OCI-LY3 (cell line): ENCODE results near the gene SLC1A7.

Experiments used
- H2AFZ ChIP-seq: fragments of 200-600, 300-600 bp; shearing (Covaris generic); 2 replicates; pipeline ENCODE4 v1.6.0; 2014; ENCODE audit warnings: antibody characterized with exemption, low read depth, low read length
- H3K27ac ChIP-seq: fragments of 200-600, 300-600 bp; sonication (generic); 2 replicates; pipeline ENCODE4 v1.5.1; 2014; ENCODE audit warnings: mild to moderate bottlenecking, low read length, moderate library complexity, mixed read lengths
- H3K27me3 ChIP-seq: fragments of 200-600, 300-600 bp; sonication (generic); 2 replicates; pipeline ENCODE4 v1.6.1; 2014; ENCODE audit warnings: low read depth, low read length, mixed read lengths
- H3K36me3 ChIP-seq: fragments of 200-600, 300-600 bp; sonication (generic); replicated peaks from 2 replicates; pipeline ENCODE3; 2014; ENCODE audit warnings: low read depth, low read length, mixed read lengths
- H3K4me1 ChIP-seq: fragments of 300-600, 200-600 bp; sonication (generic); 2 replicates; pipeline ENCODE4 v1.6.1; 2014; ENCODE audit warnings: low read length, mixed read lengths
- H3K4me2 ChIP-seq: fragments of 200-600, 300-600 bp; sonication (generic); 2 replicates; pipeline ENCODE4 v1.6.1; 2014; ENCODE audit warnings: low read length, mixed read lengths
- H3K4me3 ChIP-seq: fragments of 300-600, 200-600 bp; sonication (generic); 2 replicates; pipeline ENCODE4 v1.5.1; 2014; ENCODE audit warnings: antibody characterized with exemption, mild to moderate bottlenecking, low read length, moderate library complexity
- H3K79me2 ChIP-seq: fragments of 300-600, 200-600 bp; shearing (Covaris generic); 2 replicates; pipeline ENCODE4 v1.6.1; 2014; ENCODE audit warnings: mild to moderate bottlenecking, low read length, mixed read lengths
- H3K9ac ChIP-seq: fragments of 300-600, 200-600 bp; shearing (Covaris generic); 2 replicates; pipeline ENCODE4 v1.6.0; 2014; ENCODE audit warnings: mild to moderate bottlenecking, low read length, moderate library complexity
- H3K9me3 ChIP-seq: fragments of 200-600, 300-600 bp; shearing (Covaris generic); 2 replicates; pipeline ENCODE4 v1.6.1; 2014; ENCODE audit warnings: low read length, mixed read lengths; ENCODE audit not compliant: insufficient read depth
- H4K20me1 ChIP-seq: fragments of 200-600, 300-600 bp; sonication (generic); 2 replicates; pipeline ENCODE4 v1.6.1; 2016; ENCODE audit warnings: low read length, mixed read lengths; ENCODE audit not compliant: insufficient read depth
- EZH2phosphoT487 ChIP-seq: fragments of 200-600 bp; shearing (Covaris generic); IDR thresholded peaks from 2 replicates; pipeline ENCODE4 v1.6.1; 2018; ENCODE audit warnings: antibody characterized with exemption, mixed run types, low read depth
- TF ChIP-seq, protein P1 (sequence below): fragments of 200-600, 300-600 bp; sonication (generic); IDR thresholded peaks from 2 replicates; pipeline ENCODE4 v1.5.1; 2014; ENCODE audit warnings: antibody characterized with exemption, low read length, low read depth

The SLC1A7 gene

GRCh38 chr1:53071167-53071865 is 71.1 kb downstream of the SLC1A7 start:
- Histone ChIP-seq H3K4me3 (no peak overlapping the region), H3K27me3 (no peaks in the 10 kb centered on the region), H3K9ac (no peak overlapping the region), H3K9me3 (no peaks in the 10 kb centered on the region), H3K79me2 (no peaks in the 10 kb centered on the region), H2AFZ (no peak overlapping the region), H4K20me1 (no peaks in the 10 kb centered on the region), H3K27ac (no peak overlapping the region), H3K4me1 (no peaks in the 10 kb centered on the region), H3K4me2 (no peak overlapping the region), H3K36me3 (no peaks in the 10 kb centered on the region)
- TF ChIP-seq EZH2phosphoT487, result no peak
- TF ChIP-seq, protein P1, sequence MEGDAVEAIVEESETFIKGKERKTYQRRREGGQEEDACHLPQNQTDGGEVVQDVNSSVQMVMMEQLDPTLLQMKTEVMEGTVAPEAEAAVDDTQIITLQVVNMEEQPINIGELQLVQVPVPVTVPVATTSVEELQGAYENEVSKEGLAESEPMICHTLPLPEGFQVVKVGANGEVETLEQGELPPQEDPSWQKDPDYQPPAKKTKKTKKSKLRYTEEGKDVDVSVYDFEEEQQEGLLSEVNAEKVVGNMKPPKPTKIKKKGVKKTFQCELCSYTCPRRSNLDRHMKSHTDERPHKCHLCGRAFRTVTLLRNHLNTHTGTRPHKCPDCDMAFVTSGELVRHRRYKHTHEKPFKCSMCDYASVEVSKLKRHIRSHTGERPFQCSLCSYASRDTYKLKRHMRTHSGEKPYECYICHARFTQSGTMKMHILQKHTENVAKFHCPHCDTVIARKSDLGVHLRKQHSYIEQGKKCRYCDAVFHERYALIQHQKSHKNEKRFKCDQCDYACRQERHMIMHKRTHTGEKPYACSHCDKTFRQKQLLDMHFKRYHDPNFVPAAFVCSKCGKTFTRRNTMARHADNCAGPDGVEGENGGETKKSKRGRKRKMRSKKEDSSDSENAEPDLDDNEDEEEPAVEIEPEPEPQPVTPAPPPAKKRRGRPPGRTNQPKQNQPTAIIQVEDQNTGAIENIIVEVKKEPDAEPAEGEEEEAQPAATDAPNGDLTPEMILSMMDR, result no peak

DNA sequence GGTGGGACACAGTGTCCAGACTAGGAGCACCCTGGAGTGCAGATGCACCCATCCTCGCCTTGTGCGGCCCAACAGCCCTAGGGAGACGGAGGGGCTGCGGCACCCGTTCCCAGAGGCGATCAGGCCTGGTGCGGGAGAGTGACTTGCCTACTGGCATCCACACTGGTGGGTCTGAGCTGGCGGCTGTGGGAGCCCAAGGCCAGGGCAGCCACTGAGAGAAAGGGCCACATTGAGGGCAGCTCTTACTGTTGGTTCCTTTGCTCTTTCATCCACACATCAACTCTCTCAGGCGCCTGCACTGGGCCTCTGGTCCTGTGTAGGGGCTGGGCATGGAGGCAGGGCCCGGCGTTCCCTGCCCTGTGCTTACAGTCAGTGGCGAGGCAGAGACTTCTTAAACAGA is 71.8 kb downstream of the SLC1A7 start:
- Histone ChIP-seq H3K4me1 (no peaks in the 10 kb centered on the region), H3K27ac (no peak overlapping the region), H3K79me2 (no peaks in the 10 kb centered on the region), H3K9me3 (no peaks in the 10 kb centered on the region), H3K36me3 (no peaks in the 10 kb centered on the region), H4K20me1 (no peaks in the 10 kb centered on the region), H2AFZ (no peak overlapping the region), H3K4me2 (no peak overlapping the region), H3K9ac (no peak overlapping the region), H3K27me3 (no peaks in the 10 kb centered on the region), H3K4me3 (no peak overlapping the region)
- no peak for TF ChIP-seq EZH2phosphoT487
- TF ChIP-seq, protein P1, result no peak

DNA sequence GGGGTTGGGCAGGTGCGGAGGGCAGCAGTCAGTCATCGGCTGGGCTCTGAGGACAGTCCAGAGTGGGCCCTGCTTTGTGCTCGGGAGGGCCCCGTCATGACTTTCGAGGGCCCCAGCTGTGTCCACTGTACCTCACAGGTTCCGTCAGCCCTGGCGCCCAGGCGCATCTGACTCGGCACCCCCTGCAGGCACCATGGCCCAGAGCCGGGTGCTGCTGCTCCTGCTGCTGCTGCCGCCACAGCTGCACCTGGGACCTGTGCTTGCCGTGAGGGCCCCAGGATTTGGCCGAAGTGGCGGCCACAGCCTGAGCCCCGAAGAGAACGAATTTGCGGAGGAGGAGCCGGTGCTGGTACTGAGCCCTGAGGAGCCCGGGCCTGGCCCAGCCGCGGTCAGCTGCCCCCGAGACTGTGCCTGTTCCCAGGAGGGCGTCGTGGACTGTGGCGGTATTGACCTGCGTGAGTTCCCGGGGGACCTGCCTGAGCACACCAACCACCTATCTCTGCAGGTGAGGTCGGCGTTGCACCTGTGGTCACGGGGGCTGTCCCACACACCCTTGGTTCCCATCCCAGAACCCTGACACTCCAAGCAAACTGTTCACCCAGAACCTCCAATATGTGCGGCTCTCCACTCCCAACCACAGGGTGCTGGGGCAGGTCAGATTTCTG is 72.6 kb downstream of the SLC1A7 start:
- Histone ChIP-seq H3K9me3 (no peaks in the 10 kb centered on the region), H2AFZ (no peak overlapping the region)

DNA sequence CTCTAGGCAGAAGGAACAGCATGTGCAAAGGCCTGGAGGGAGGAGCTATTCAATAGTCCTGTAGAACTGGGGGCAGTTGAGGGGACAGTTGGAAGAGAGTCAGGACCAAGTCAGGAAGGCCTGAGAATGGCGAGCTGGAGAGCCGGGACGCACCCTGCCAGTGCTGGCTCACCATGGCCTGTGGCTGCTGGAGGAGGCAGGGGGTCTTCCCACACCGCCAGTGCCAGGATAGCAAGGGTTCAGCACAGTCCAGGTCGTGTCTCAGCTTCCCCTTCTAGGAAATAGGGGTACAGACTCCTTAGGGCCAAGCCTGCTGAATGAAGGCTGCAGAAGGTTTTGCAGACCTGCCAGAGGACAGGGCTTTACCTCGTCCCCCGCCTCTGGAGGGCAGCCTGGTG is 73.2 kb downstream of the SLC1A7 start:
- no peak overlapping the region for H3K27ac ChIP-seq
- no peaks in the 10 kb centered on the region for H3K36me3 ChIP-seq

More for the DNA sequence above, 72.6 kb downstream of the SLC1A7 start:
- no peaks in the 10 kb centered on the region for H3K4me1 ChIP-seq
- H3K27ac ChIP-seq, result no peak overlapping the region
- H3K4me2 ChIP-seq, result no peak overlapping the region
- no peaks in the 10 kb centered on the region for H4K20me1 ChIP-seq
- no peaks in the 10 kb centered on the region for H3K79me2 ChIP-seq
- H3K9ac ChIP-seq, result no peak overlapping the region
- H3K4me3 ChIP-seq, result no peak overlapping the region
- TF ChIP-seq, protein P1, result no peak
- no peak for TF ChIP-seq EZH2phosphoT487
- no peaks in the 10 kb centered on the region for H3K36me3 ChIP-seq
- H3K27me3 ChIP-seq, result no peaks in the 10 kb centered on the region

More for the DNA sequence above, 73.2 kb downstream of the SLC1A7 start:
- Histone ChIP-seq H2AFZ (no peak overlapping the region), H3K9me3 (no peaks in the 10 kb centered on the region), H4K20me1 (no peaks in the 10 kb centered on the region), H3K27me3 (no peaks in the 10 kb centered on the region), H3K9ac (no peak overlapping the region), H3K79me2 (no peaks in the 10 kb centered on the region), H3K4me1 (no peaks in the 10 kb centered on the region), H3K4me2 (no peak overlapping the region), H3K4me3 (no peak overlapping the region)
- TF ChIP-seq, protein P1, result no peak
- TF ChIP-seq EZH2phosphoT487, result no peak
